HepG2 (cell line): Measurements from ENCODE around the gene SHOX. TPM values are rescaled to one million over a fixed set of nuclear protein-coding genes. Genes with fewer than 3 reads are reported as not detected.

Experiments
- ATAC-seq: fragments of 200-7000 bp; cut with Tn5 transposase; 3 replicates; pipeline ENCODE4 v1.9.1; 2020; ENCODE audit warnings: mild to moderate bottlenecking, moderate library complexity
- BruUV-seq: library from RNA; stranded (reverse); fragments of 400-500 nt; replicated peaks from 2 replicates; lab custom pipeline; 2021; lab: Mats Ljungman, UMichigan
- CTCF ChIA-PET: fragments of 300-600 bp; formaldehyde crosslinking; extraction: SDS; loops from one replicate; lab custom pipeline; 2021; ENCODE audit warnings: low total read pairs, inconsistent platforms, low intra/inter-chr PET ratio; lab: Yijun Ruan, JAX
- POLR2A ChIA-PET: fragments of 350-600 bp; sonication (Branson Sonifier 250); formaldehyde crosslinking; loops from one replicate; lab custom pipeline; 2020; ENCODE audit warnings: antibody characterized with exemption, inconsistent platforms; lab: Yijun Ruan, JAX
- DNase-seq: peaks from one replicate; pipeline ENCODE4 v3.0.0-alpha.2; 2015; ENCODE audit warnings: low spot score
- FAIRE-seq: peaks from 3 replicates; lab custom pipeline; 2011; peaks lifted over from hg19 to GRCh38; lab: Jason Lieb, UNC
- H2AFZ ChIP-seq: one replicate; pipeline ENCODE4 v1.6.1; 2011; ENCODE audit warnings: low read length, inconsistent platforms
- H3K27ac ChIP-seq: fragments of 300-600 bp; 3 replicates; pipeline ENCODE4 v1.8.0; 2011; ENCODE audit warnings: mixed run types, mild to moderate bottlenecking, mixed read lengths, low read length, inconsistent platforms; ENCODE audit not compliant: insufficient read depth; ENCODE audit errors: extremely low read length
- H3K27me3 ChIP-seq, 2 experiments: fragments of 200-600 bp in 1 of 2; 2 replicates in 1 of 2; 3 replicates in 1 of 2; pipeline versions ENCODE4 v1.6.0 to v1.8.0; 2011; ENCODE audit warnings: low read length in 2 of 2, mild to moderate bottlenecking in 2 of 2, moderate library complexity in 2 of 2, inconsistent platforms in 1 of 2; ENCODE audit not compliant: insufficient read depth in 2 of 2, control insufficient read depth in 1 of 2
- H3K36me3 ChIP-seq, 2 experiments: fragments of 200-600 bp in 1 of 2; replicated peaks in 1 of 2; 2 replicates in 1 of 2; 3 replicates in 1 of 2; pipeline versions ENCODE4 v1.5.1 to v1.8.0; 2011; ENCODE audit warnings: low read length in 2 of 2, inconsistent platforms in 1 of 2; ENCODE audit not compliant: insufficient read depth in 2 of 2, control insufficient read depth in 1 of 2
- H3K4me1 ChIP-seq: 2 replicates; pipeline ENCODE4 v1.5.1; 2012; ENCODE audit warnings: low read length, inconsistent platforms; ENCODE audit not compliant: insufficient read depth
- H3K4me2 ChIP-seq: 2 replicates; pipeline ENCODE4 v1.6.0; 2011; ENCODE audit warnings: low read depth, low read length, inconsistent platforms
- H3K4me3 ChIP-seq, 3 experiments: fragments of 200-600 bp in 1 of 3; sonication (generic), shearing (Covaris generic) in 1 of 3; replicated peaks in 1 of 3; 2 replicates each; pipeline ENCODE4 v1.5.1; 2011 to 2016; ENCODE audit warnings: low read length in 3 of 3, inconsistent platforms in 2 of 3, low read depth in 2 of 3, mild to moderate bottlenecking in 2 of 3, control low read depth in 1 of 3, mixed read lengths in 1 of 3; ENCODE audit not compliant: insufficient read depth in 1 of 3
- H3K79me2 ChIP-seq: one replicate; pipeline ENCODE4 v1.6.1; 2011; ENCODE audit warnings: low read length, inconsistent platforms; ENCODE audit not compliant: insufficient read depth
- H3K9ac ChIP-seq: 2 replicates; pipeline ENCODE4 v1.6.0; 2011; ENCODE audit warnings: mild to moderate bottlenecking, low read depth, low read length, inconsistent platforms; ENCODE audit not compliant: insufficient read depth
- H3K9me3 ChIP-seq: 2 replicates; pipeline ENCODE4 v1.5.1; 2012; ENCODE audit warnings: mild to moderate bottlenecking, low read length
- H4K20me1 ChIP-seq: 2 replicates; pipeline ENCODE4 v1.6.0; 2011; ENCODE audit warnings: inconsistent platforms, mild to moderate bottlenecking, low read length, moderate library complexity; ENCODE audit not compliant: insufficient read depth
- ATRX ChIP-seq: sonication (generic); formaldehyde crosslinking; IDR thresholded peaks from 2 replicates; pipeline ENCODE4 v1.4.0; 2020; ENCODE audit warnings: missing genetic modification reagents, borderline replicate concordance
- CC2D1A ChIP-seq: sonication (generic); formaldehyde crosslinking; IDR thresholded peaks from 2 replicates; pipeline ENCODE4 v1.8.1; 2023; ENCODE audit warnings: mild to moderate bottlenecking, missing genetic modification reagents
- GTF2F1 ChIP-seq: fragments of 150-350 bp; IDR thresholded peaks from 2 replicates; pipeline ENCODE4 v1.6.1; 2014; ENCODE audit warnings: low read length
- HNF4A ChIP-seq: sonication (generic); formaldehyde crosslinking; IDR thresholded peaks from 2 replicates; pipeline ENCODE4 v1.4.0; 2020; ENCODE audit warnings: missing genetic modification reagents
- MYC ChIP-seq: sonication (generic); formaldehyde crosslinking; IDR thresholded peaks from 2 replicates; pipeline ENCODE4 v1.9.0; 2021; ENCODE audit warnings: missing genetic modification reagents, borderline replicate concordance
- POGZ ChIP-seq: sonication (generic); formaldehyde crosslinking; IDR thresholded peaks from 2 replicates; pipeline ENCODE4 v1.4.0; 2020; ENCODE audit warnings: mild to moderate bottlenecking, missing genetic modification reagents
- SALL1 ChIP-seq: sonication (generic); formaldehyde crosslinking; IDR thresholded peaks from 2 replicates; pipeline ENCODE4 v1.8.0; 2022; ENCODE audit warnings: mild to moderate bottlenecking, missing genetic modification reagents
- STAG1 ChIP-seq: sonication (generic); formaldehyde crosslinking; IDR thresholded peaks from 2 replicates; pipeline ENCODE4 v1.4.0; 2020; ENCODE audit warnings: missing genetic modification reagents
- SUZ12 ChIP-seq: fragments of 150-350 bp; IDR thresholded peaks from 2 replicates; pipeline ENCODE4 v1.6.1; 2014; ENCODE audit warnings: low read depth, low read length
- U2AF2 ChIP-seq: fragments of 200-400 bp; formaldehyde crosslinking; IDR thresholded peaks from 2 replicates; pipeline ENCODE4 v1.6.1; 2017; ENCODE audit warnings: low read depth, mild to moderate bottlenecking, low read length
- ZFP1 ChIP-seq: IDR thresholded peaks from 2 replicates; pipeline ENCODE4 v1.6.1; 2016
- ZKSCAN8 ChIP-seq: IDR thresholded peaks from 2 replicates; pipeline ENCODE4 v1.6.1; 2016; ENCODE audit warnings: borderline replicate concordance, missing genetic modification reagents, missing compliant biosample characterization
- ZMAT3 ChIP-seq: sonication (generic); formaldehyde crosslinking; conservative IDR thresholded peaks from 2 replicates; pipeline ENCODE4 v1.7.0; 2021; ENCODE audit warnings: missing genetic modification reagents
- ZNF138 ChIP-seq: sonication (generic); formaldehyde crosslinking; IDR thresholded peaks from 2 replicates; pipeline ENCODE4 v1.5.0; 2020; ENCODE audit warnings: mild to moderate bottlenecking, low read depth, missing genetic modification reagents
- ZNF30 ChIP-seq: sonication (generic); formaldehyde crosslinking; IDR thresholded peaks from 2 replicates; pipeline ENCODE4 v1.5.0; 2020; ENCODE audit warnings: mild to moderate bottlenecking, missing genetic modification reagents
- ZNF451 ChIP-seq: sonication (generic); formaldehyde crosslinking; IDR thresholded peaks from 2 replicates; pipeline ENCODE4 v1.5.0; 2020; ENCODE audit warnings: mild to moderate bottlenecking, missing genetic modification reagents
- ZNF468 ChIP-seq: sonication (generic); formaldehyde crosslinking; IDR thresholded peaks from 2 replicates; pipeline ENCODE4 v1.8.0; 2022; ENCODE audit warnings: mild to moderate bottlenecking, moderate library complexity, missing genetic modification reagents
- ZNF749 ChIP-seq: sonication (generic); formaldehyde crosslinking; IDR thresholded peaks from 2 replicates; pipeline ENCODE4 v1.8.0; 2022; ENCODE audit warnings: mild to moderate bottlenecking, missing genetic modification reagents, moderate library complexity, borderline replicate concordance
- ZNF780A ChIP-seq: sonication (generic); formaldehyde crosslinking; IDR thresholded peaks from 2 replicates; pipeline ENCODE4 v1.8.0; 2022; ENCODE audit warnings: mild to moderate bottlenecking, missing genetic modification reagents, moderate library complexity
- ZSCAN9 ChIP-seq: IDR thresholded peaks from 2 replicates; pipeline ENCODE4 v1.6.1; 2016; ENCODE audit warnings: borderline replicate concordance
- WGBS: methylation state at CpG from one replicate; pipeline ENCODE4 v1.1.6; 2017; ENCODE audit warnings: low lambda C conversion rate; 5-methylcytosine and 5-hydroxymethylcytosine counted together
- in situ Hi-C: cut with HindIII; loops from 2 replicates; pipeline ENCODE4 v1.10.0; 2017; ENCODE audit warnings: low pct_unique_long_range_greater_than_20kb; ENCODE audit not compliant: extremely low pct_ligation_motif_present
- intact Hi-C: fragments of 100-400 bp; cut with micrococcal nuclease; formaldehyde crosslinking; loops from one replicate; pipeline ENCODE4 v1.10.0; 2022; ENCODE audit not compliant: unreplicated experiment
- polyA plus RNA-seq, 8 experiments: library from polyadenylated mRNA; depleted of rRNA in 3 of 8; stranded (reverse) in 7 of 8; unstranded in 1 of 8; fragments of >200 nt; fragmentation: Illumina TruSeq in 4 of 8; extraction: Trizol in 4 of 8; gene quantifications; 2 replicates each; pipeline versions ENCODE4 v1.2.1 to v1.2.3, GENCODE V29; 2011 to 2016; ENCODE audit warnings: low read depth in 4 of 8, missing spikeins in 1 of 8, mixed read lengths in 1 of 8; ENCODE audit not compliant: insufficient read depth in 1 of 8
- total RNA-seq, 5 experiments: library from RNA; depleted of rRNA; stranded (reverse); fragments of >200 nt; fragmentation: Illumina TruSeq; extraction: Trizol; gene quantifications; 2 replicates each; pipeline ENCODE4 v1.2.3, GENCODE V29; 2016; ENCODE audit warnings: low read depth in 1 of 5
- TF ChIP-seq, protein P1 (sequence below), 2 experiments: sonication (generic) in 1 of 2; formaldehyde crosslinking in 1 of 2; IDR thresholded peaks; 2 replicates each; pipeline versions ENCODE4 v1.5.1 to v1.6.1; 2011 to 2020; ENCODE audit warnings: borderline replicate concordance in 1 of 2, low read depth in 1 of 2, low read length in 1 of 2, mild to moderate bottlenecking in 1 of 2, missing genetic modification reagents in 1 of 2, moderate library complexity in 1 of 2
- TF ChIP-seq, protein P2 (sequence below): sonication (generic); formaldehyde crosslinking; IDR thresholded peaks from 2 replicates; pipeline ENCODE4 v1.5.1; 2020; ENCODE audit warnings: missing genetic modification reagents, mild to moderate bottlenecking, borderline replicate concordance

Gene SHOX
- total and polyA plus RNA-seq, 2 of the 13 experiments (the other 11 are each of a cell fraction or from before 2014, with no cell fraction given), result not detected

DNA sequence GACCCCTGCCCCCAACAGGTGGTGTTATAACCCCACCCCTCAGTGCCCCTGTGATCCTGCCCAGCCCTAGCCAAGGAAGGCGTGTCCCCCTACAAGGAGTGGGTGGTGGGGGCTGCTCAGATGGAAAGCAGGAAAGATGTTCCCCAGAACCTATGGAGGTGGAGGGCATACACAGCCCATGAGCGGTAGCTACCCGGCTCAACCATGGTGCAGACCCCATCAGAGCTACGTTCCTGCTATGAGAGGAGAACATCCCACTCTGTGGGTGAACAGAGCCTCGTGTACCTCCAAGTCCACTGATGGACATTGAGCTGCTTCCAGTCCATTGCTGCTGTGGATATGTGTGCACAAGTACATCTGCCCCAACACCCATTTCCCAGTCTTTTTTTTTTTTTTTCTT is 71.1 kb downstream of the SHOX start (continued):
- TF ChIP-seq MYC (no peak), ZSCAN9 (CRISPR knock-in tag) (no peak), ZNF468 (CRISPR knock-in tag) (no peak), ZFP1 (no peak), ZNF138 (CRISPR knock-in tag) (no peak), SUZ12 (no peak), ZNF30 (CRISPR knock-in tag) (no peak), ZNF780A (CRISPR knock-in tag) (no peak)
- TF ChIP-seq, protein P1, sequence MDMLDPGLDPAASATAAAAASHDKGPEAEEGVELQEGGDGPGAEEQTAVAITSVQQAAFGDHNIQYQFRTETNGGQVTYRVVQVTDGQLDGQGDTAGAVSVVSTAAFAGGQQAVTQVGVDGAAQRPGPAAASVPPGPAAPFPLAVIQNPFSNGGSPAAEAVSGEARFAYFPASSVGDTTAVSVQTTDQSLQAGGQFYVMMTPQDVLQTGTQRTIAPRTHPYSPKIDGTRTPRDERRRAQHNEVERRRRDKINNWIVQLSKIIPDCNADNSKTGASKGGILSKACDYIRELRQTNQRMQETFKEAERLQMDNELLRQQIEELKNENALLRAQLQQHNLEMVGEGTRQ (IDR thresholded peaks at IDR 0.05; ENCODE audit: low read depth, low read length), result no peak
- TF ChIP-seq, protein P1 (CRISPR knock-in tag; IDR thresholded peaks at IDR 0.05; ENCODE audit: borderline replicate concordance), result no peak

GRCh38 chrX:703466-703865 is 72.9 kb downstream of the SHOX start:
- WGBS, result 2% methylated on average over 2 of the region's 2 CpGs
- DNase-seq, result no peak
- Histone ChIP-seq H3K9ac (no peak overlapping the region), H3K79me2 (no peaks in the 10 kb centered on the region), H4K20me1 (no peaks in the 10 kb centered on the region), H2AFZ (no peak overlapping the region), H3K27me3 (no peaks in the 10 kb centered on the region), H3K4me2 (no peak overlapping the region), H3K4me3 (no peak overlapping the region), H3K9me3 (peaks cover 15% of the 10 kb centered on the region; the same call in 1 of the 2 replicates), H3K36me3 (no peaks in the 10 kb centered on the region), H3K4me1 (no peaks in the 10 kb centered on the region), H3K27ac (no peak overlapping the region)
- ChIA-PET POLR2A (no interaction called here), CTCF (no interaction called here)
- no TSS peak for BruUV-seq
- intact Hi-C loops, result no loop called here
- in situ Hi-C loops, result no loop called here
- ATAC-seq, result no peak
- no peak for FAIRE-seq
- TF ChIP-seq GTF2F1 (no peak), ZMAT3 (CRISPR knock-in tag) (no peak), ZNF451 (no peak), ZNF749 (no peak), HNF4A (CRISPR knock-in tag) (no peak), ZKSCAN8 (no peak), U2AF2 (no peak), POGZ (CRISPR knock-in tag) (no peak), SALL1 (CRISPR knock-in tag) (no peak), STAG1 (CRISPR knock-in tag) (no peak), CC2D1A (no peak), ATRX (CRISPR knock-in tag) (no peak)
- TF ChIP-seq, protein P2, sequence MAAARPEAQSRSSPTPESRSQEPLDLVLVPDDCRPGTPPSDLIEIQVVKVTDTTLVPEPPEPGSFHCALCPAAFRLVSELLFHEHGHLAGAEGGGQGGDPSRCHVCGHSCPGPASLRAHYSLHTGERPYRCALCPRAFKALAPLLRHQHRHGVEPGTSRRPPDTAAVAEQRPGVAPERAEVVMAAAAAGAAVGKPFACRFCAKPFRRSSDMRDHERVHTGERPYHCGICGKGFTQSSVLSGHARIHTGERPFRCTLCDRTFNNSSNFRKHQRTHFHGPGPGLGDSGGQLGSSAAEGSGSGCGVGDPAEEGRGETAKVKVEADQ (CRISPR knock-in tag), result no peak
